Measurements from ENCODE around the gene KCNMA1.

KCNMA1 gene

GRCh38 chr10:77381750-77382149, 255.9 kb downstream of the KCNMA1 start:
- no peak for TF ChIP-seq TCF12 (IDR thresholded peaks at IDR 0.05; ENCODE audit: low read depth)
- TF ChIP-seq USF1 (IDR thresholded peaks at IDR 0.05), result no peak
- no peak for TF ChIP-seq EP300 (IDR thresholded peaks at IDR 0.05; ENCODE audit: borderline replicate concordance)
- no peak for TF ChIP-seq CREB1 (IDR thresholded peaks at IDR 0.05; ENCODE audit: low read depth)
- no peak for TF ChIP-seq EGR1 (IDR thresholded peaks at IDR 0.05)
- TF ChIP-seq YY1 (IDR thresholded peaks at IDR 0.05; ENCODE audit: low read depth), result no peak
- TF ChIP-seq RAD21 (IDR thresholded peaks at IDR 0.05; ENCODE audit: low read depth), result no peak
- TF ChIP-seq REST (IDR thresholded peaks at IDR 0.05; ENCODE audit: low read depth), result no peak
- TF ChIP-seq MAX (IDR thresholded peaks at IDR 0.05), result no peak
- TF ChIP-seq NFIC (IDR thresholded peaks at IDR 0.05), result no peak
- TF ChIP-seq TEAD4 (IDR thresholded peaks at IDR 0.05), result no peak
- no peak for TF ChIP-seq TAF1 (IDR thresholded peaks at IDR 0.05; ENCODE audit: low read depth)
- TF ChIP-seq ZBTB7A (IDR thresholded peaks at IDR 0.05; ENCODE audit: low read depth), result no peak
- no peak for TF ChIP-seq CEBPB (IDR thresholded peaks at IDR 0.05)
- no peak for TF ChIP-seq FOXM1 (IDR thresholded peaks at IDR 0.05; ENCODE audit: borderline replicate concordance, low read depth)

- TF ChIP-seq TCF12 (IDR thresholded peaks at IDR 0.05; ENCODE audit: low read depth) (no peak), CEBPB (IDR thresholded peaks at IDR 0.05) (no peak), FOXM1 (IDR thresholded peaks at IDR 0.05; ENCODE audit: borderline replicate concordance, low read depth) (no peak), EGR1 (IDR thresholded peaks at IDR 0.05) (no peak), MAX (IDR thresholded peaks at IDR 0.05) (no peak), ZBTB7A (IDR thresholded peaks at IDR 0.05; ENCODE audit: low read depth) (no peak), RAD21 (IDR thresholded peaks at IDR 0.05; ENCODE audit: low read depth) (no peak), USF1 (IDR thresholded peaks at IDR 0.05) (no peak), EP300 (IDR thresholded peaks at IDR 0.05; ENCODE audit: borderline replicate concordance) (no peak), TEAD4 (IDR thresholded peaks at IDR 0.05) (no peak), YY1 (IDR thresholded peaks at IDR 0.05; ENCODE audit: low read depth) (no peak), REST (IDR thresholded peaks at IDR 0.05; ENCODE audit: low read depth) (no peak), CREB1 (IDR thresholded peaks at IDR 0.05; ENCODE audit: low read depth) (no peak), NFIC (IDR thresholded peaks at IDR 0.05) (no peak), TAF1 (IDR thresholded peaks at IDR 0.05; ENCODE audit: low read depth) (no peak)
These were observed 256.9 kb downstream of the KCNMA1 start for GRCh38 chr10:77380723-77381122.

GRCh38 chr10:77380191-77380590, 257.4 kb downstream of the KCNMA1 start:
- no peak for TF ChIP-seq FOXM1 (IDR thresholded peaks at IDR 0.05; ENCODE audit: borderline replicate concordance, low read depth)
- TF ChIP-seq CEBPB (IDR thresholded peaks at IDR 0.05), result no peak
- no peak for TF ChIP-seq EP300 (IDR thresholded peaks at IDR 0.05; ENCODE audit: borderline replicate concordance)
- TF ChIP-seq TAF1 (IDR thresholded peaks at IDR 0.05; ENCODE audit: low read depth), result no peak
- no peak for TF ChIP-seq NFIC (IDR thresholded peaks at IDR 0.05)

GRCh38 chr10:77378366-77379349, 258.9 kb downstream of the KCNMA1 start:
- TF ChIP-seq NFIC (IDR thresholded peaks at IDR 0.05) (no peak), EP300 (IDR thresholded peaks at IDR 0.05; ENCODE audit: borderline replicate concordance) (no peak), YY1 (IDR thresholded peaks at IDR 0.05; ENCODE audit: low read depth) (no peak), TCF12 (IDR thresholded peaks at IDR 0.05; ENCODE audit: low read depth) (no peak), FOXM1 (IDR thresholded peaks at IDR 0.05; ENCODE audit: borderline replicate concordance, low read depth) (no peak), TAF1 (IDR thresholded peaks at IDR 0.05; ENCODE audit: low read depth) (no peak), ZBTB7A (IDR thresholded peaks at IDR 0.05; ENCODE audit: low read depth) (no peak), MAX (IDR thresholded peaks at IDR 0.05) (no peak), CREB1 (IDR thresholded peaks at IDR 0.05; ENCODE audit: low read depth) (no peak), REST (IDR thresholded peaks at IDR 0.05; ENCODE audit: low read depth) (no peak), USF1 (IDR thresholded peaks at IDR 0.05) (no peak), EGR1 (IDR thresholded peaks at IDR 0.05) (no peak), CEBPB (IDR thresholded peaks at IDR 0.05) (no peak), TEAD4 (IDR thresholded peaks at IDR 0.05) (no peak), RAD21 (IDR thresholded peaks at IDR 0.05; ENCODE audit: low read depth) (no peak)

All from Ishikawa (cell line).